Kasumi-1 (cell line): ENCODE measurements around the gene WIF1.

Source experiments
- DNase-seq, 2 experiments: peaks; one replicate each; lab custom pipeline; 2025; lab: John Stamatoyannopoulos, UW

Gene WIF1

GRCh38 chr12:65022960-65023359 lies 98.1 kb downstream of the WIF1 start:
- no peak for DNase-seq

- DNase-seq = no peak
These were observed 98.7 kb downstream of the WIF1 start for GRCh38 chr12:65022421-65022820.

- DNase-seq = no peak
These were observed 101.3 kb downstream of the WIF1 start for GRCh38 chr12:65019696-65020234.

GRCh38 chr12:65016881-65017650 lies 104.0 kb downstream of the WIF1 start:
- DNase-seq = no peak

- DNase-seq = no peak
These were observed 105.3 kb downstream of the WIF1 start for GRCh38 chr12:65015850-65016249.

- no peak for DNase-seq
These were observed 106.4 kb downstream of the WIF1 start for GRCh38 chr12:65014504-65015271.

GRCh38 chr12:65010437-65010836 lies 110.7 kb downstream of the WIF1 start:
- DNase-seq = no peak

GRCh38 chr12:65005716-65006115 lies 115.4 kb downstream of the WIF1 start:
- DNase-seq = no peak

- DNase-seq = no peak
These were observed 116.8 kb downstream of the WIF1 start for GRCh38 chr12:65004270-65004669.
